Bronchial epithelial cell (primary cell): ENCODE measurements around the gene AGMAT. TPM values are rescaled to one million over a fixed set of nuclear protein-coding genes. Genes with fewer than 3 reads are reported as not detected.

ENCODE experiments used
- DNase-seq: peaks from one replicate; pipeline ENCODE4 v3.0.0-alpha.2; 2010; ENCODE audit warnings: low read depth
- FAIRE-seq: peaks from 2 replicates; lab custom pipeline; 2011; peaks lifted over from hg19 to GRCh38; lab: Jason Lieb, UNC
- H3K27me3 ChIP-seq: 2 replicates; pipeline ENCODE4 v1.5.1; 2011; ENCODE audit warnings: low read length; ENCODE audit not compliant: control insufficient read depth, insufficient read depth
- H3K36me3 ChIP-seq: 2 replicates; pipeline ENCODE4 v1.5.1; 2011; ENCODE audit warnings: low read length; ENCODE audit not compliant: control insufficient read depth, insufficient read depth
- H3K4me3 ChIP-seq: 2 replicates; pipeline ENCODE4 v1.5.1; 2011; ENCODE audit warnings: mild to moderate bottlenecking, low read depth, low read length, control low read depth
- CTCF ChIP-seq: IDR thresholded peaks from 2 replicates; pipeline ENCODE4 v1.5.1; 2011; ENCODE audit warnings: mild to moderate bottlenecking, moderate library complexity, low read length, control low read depth, inconsistent platforms; ENCODE audit not compliant: insufficient read depth, severe bottlenecking
- total RNA-seq: library from RNA; depleted of rRNA; stranded (reverse); fragments of >200 nt; gene quantifications from 2 replicates; pipeline ENCODE4 v1.2.1, GENCODE V29; 2014

The AGMAT gene
- total RNA-seq, 1 donor from 2014 or later, result 1.6 TPM

GRCh38 chr1:15524021-15524282, 60.9 kb downstream of the AGMAT start, which contains the start of gene CASP9:
Gene CASP9 (minus strand): TSS chr1:15524215. CDS start chr1:15524200, 15 bp downstream.
- no peak for TF ChIP-seq CTCF
- FAIRE-seq (no peak), DNase-seq (no peak)
- Histone ChIP-seq H3K4me3 (peak within 1 kb of the TSS; percentile 68), H3K27me3 (no peaks in the 10 kb centered on the region), H3K36me3 (no peaks in the 10 kb centered on the region)

- Histone ChIP-seq H3K36me3 (no peaks in the 10 kb centered on the region), H3K27me3 (no peaks in the 10 kb centered on the region), H3K4me3 (peak overlapping the region; percentile 50)
- FAIRE-seq (no peak), DNase-seq (peak; percentile 18)
- no peak for TF ChIP-seq CTCF
Observed at GRCh38 chr1:15523104-15524020, 61.5 kb downstream of the AGMAT start.

- Histone ChIP-seq H3K4me3 (no peak overlapping the region), H3K27me3 (no peaks in the 10 kb centered on the region), H3K36me3 (no peaks in the 10 kb centered on the region)
- TF ChIP-seq CTCF, result no peak
- FAIRE-seq, result no peak
- DNase-seq, result no peak
Observed at GRCh38 chr1:15522551-15522950, 62.3 kb downstream of the AGMAT start.

Other genes starting within 250 kb of the AGMAT start
- 41.5 and 42.6 TPM in 2 replicates for gene EFHD2, start 175.2 kb downstream of the AGMAT start, total RNA-seq
- gene CTRC, start 146.6 kb downstream of the AGMAT start, total RNA-seq, result not detected in 2 replicates
- gene CELA2A, start 128.3 kb downstream of the AGMAT start, total RNA-seq, result not detected in 2 replicates
- not detected in 2 replicates for gene CELA2B, start 108.9 kb downstream of the AGMAT start, total RNA-seq
- gene CASP9, start 60.8 kb downstream of the AGMAT start, total RNA-seq, result 3.2 and 6.1 TPM in 2 replicates
- 7.6 and 11.8 TPM in 2 replicates for gene DNAJC16, start 58.2 kb downstream of the AGMAT start, total RNA-seq
- 13.7 and 19.1 TPM in 2 replicates for gene DDI2, start 32.4 kb upstream of the AGMAT start, total RNA-seq
- 52.0 and 60.6 TPM in 2 replicates for gene PLEKHM2, start 99.3 kb upstream of the AGMAT start, total RNA-seq
- under 0.01 and 0.38 TPM in 2 replicates for gene SLC25A34, start 151.2 kb upstream of the AGMAT start, total RNA-seq
- gene TMEM82, start 157.4 kb upstream of the AGMAT start, total RNA-seq, result not detected in 2 replicates
- gene FBLIM1, start 173.7 kb upstream of the AGMAT start, total RNA-seq, result 60.9 and 72.4 TPM in 2 replicates
- 1.8 and 4.9 TPM in 2 replicates for gene UQCRHL, start 222.6 kb upstream of the AGMAT start, total RNA-seq